Measurements from ENCODE around the gene PPP3R2. TPM values are rescaled to one million over a fixed set of nuclear protein-coding genes. Genes with fewer than 3 reads are reported as not detected.

PPP3R2 gene
- total RNA-seq, 1 donor from 2014 or later = not detected

GRCh38 chr9:101604296-101604695 is 9.5 kb upstream of the PPP3R2 start:
- no peaks in the 10 kb centered on the region for H3K9me3 Mint-ChIP-seq (ENCODE audit: unreplicated experiment)
- no peak for DNase-seq (ENCODE audit: extremely low spot score, unreplicated experiment)
- H3K36me3 Mint-ChIP-seq (ENCODE audit: unreplicated experiment) = no peaks in the 10 kb centered on the region
- no peak overlapping the region for H3K27ac Mint-ChIP-seq (ENCODE audit: unreplicated experiment)
- H3K27me3 Mint-ChIP-seq (ENCODE audit: unreplicated experiment) = peaks cover 31% of the 10 kb centered on the region
- no peak overlapping the region for H3K4me3 Mint-ChIP-seq (ENCODE audit: unreplicated experiment)
- no peak for TF ChIP-seq CTCF (IDR thresholded peaks at IDR 0.05)
- peaks cover 3% of the 10 kb centered on the region for H3K4me1 Mint-ChIP-seq (ENCODE audit: unreplicated experiment)

- DNase-seq (ENCODE audit: extremely low spot score, unreplicated experiment) = no peak
- peak; percentile 78 for TF ChIP-seq CTCF (IDR thresholded peaks at IDR 0.05)
- H3K27me3 Mint-ChIP-seq (ENCODE audit: unreplicated experiment) = peaks cover 25% of the 10 kb centered on the region
- no peak overlapping the region for H3K27ac Mint-ChIP-seq (ENCODE audit: unreplicated experiment)
- no peaks in the 10 kb centered on the region for H3K9me3 Mint-ChIP-seq (ENCODE audit: unreplicated experiment)
- no peaks in the 10 kb centered on the region for H3K36me3 Mint-ChIP-seq (ENCODE audit: unreplicated experiment)
- H3K4me3 Mint-ChIP-seq (ENCODE audit: unreplicated experiment) = no peak overlapping the region
- peaks cover 3% of the 10 kb centered on the region for H3K4me1 Mint-ChIP-seq (ENCODE audit: unreplicated experiment)
These were observed 7.4 kb upstream of the PPP3R2 start for GRCh38 chr9:101601904-101602765.

GRCh38 chr9:101593345-101593744 is 1.4 kb downstream of the PPP3R2 start:
- Mint-ChIP-seq H3K4me1 (ENCODE audit: unreplicated experiment) (no peaks in the 10 kb centered on the region), H3K27ac (ENCODE audit: unreplicated experiment) (no peak overlapping the region), H3K9me3 (ENCODE audit: unreplicated experiment) (no peaks in the 10 kb centered on the region), H3K4me3 (ENCODE audit: unreplicated experiment) (no peak overlapping the region), H3K27me3 (ENCODE audit: unreplicated experiment) (peaks cover 26% of the 10 kb centered on the region), H3K36me3 (ENCODE audit: unreplicated experiment) (no peaks in the 10 kb centered on the region)
- TF ChIP-seq CTCF (IDR thresholded peaks at IDR 0.05) = no peak
- DNase-seq (ENCODE audit: extremely low spot score, unreplicated experiment) = no peak

GRCh38 chr9:101592788-101593187 is 2.0 kb downstream of the PPP3R2 start:
- no peaks in the 10 kb centered on the region for H3K36me3 Mint-ChIP-seq (ENCODE audit: unreplicated experiment)
- TF ChIP-seq CTCF (IDR thresholded peaks at IDR 0.05) = no peak
- H3K4me1 Mint-ChIP-seq (ENCODE audit: unreplicated experiment) = no peaks in the 10 kb centered on the region
- H3K27me3 Mint-ChIP-seq (ENCODE audit: unreplicated experiment) = peaks cover 26% of the 10 kb centered on the region
- no peak for DNase-seq (ENCODE audit: extremely low spot score, unreplicated experiment)
- no peaks in the 10 kb centered on the region for H3K9me3 Mint-ChIP-seq (ENCODE audit: unreplicated experiment)
- no peak overlapping the region for H3K27ac Mint-ChIP-seq (ENCODE audit: unreplicated experiment)
- no peak overlapping the region for H3K4me3 Mint-ChIP-seq (ENCODE audit: unreplicated experiment)

- Mint-ChIP-seq H3K9me3 (ENCODE audit: unreplicated experiment) (no peaks in the 10 kb centered on the region), H3K27ac (ENCODE audit: unreplicated experiment) (no peak overlapping the region), H3K27me3 (ENCODE audit: unreplicated experiment) (peaks cover 25% of the 10 kb centered on the region), H3K4me1 (ENCODE audit: unreplicated experiment) (no peaks in the 10 kb centered on the region), H3K4me3 (ENCODE audit: unreplicated experiment) (no peak overlapping the region), H3K36me3 (ENCODE audit: unreplicated experiment) (no peaks in the 10 kb centered on the region)
- TF ChIP-seq CTCF (IDR thresholded peaks at IDR 0.05) = no peak
- no peak for DNase-seq (ENCODE audit: extremely low spot score, unreplicated experiment)
These were observed 2.9 kb downstream of the PPP3R2 start for GRCh38 chr9:101591787-101592446.

Data from osteocyte (in vitro differentiated cells).